Osteocyte (in vitro differentiated cells): ENCODE measurements around the gene SOX18. TPM values are rescaled to one million over a fixed set of nuclear protein-coding genes. Genes with fewer than 3 reads are reported as not detected.

Source experiments
- DNase-seq: peaks from one replicate; pipeline ENCODE4 v3.0.0; 2021; ENCODE audit warnings: mixed read lengths; ENCODE audit not compliant: unreplicated experiment; ENCODE audit errors: extremely low spot score
- H3K27ac Mint-ChIP-seq: one replicate; pipeline ENCODE4 v1.8.0; 2021; ENCODE audit warnings: mild to moderate bottlenecking, mixed read lengths; ENCODE audit not compliant: unreplicated experiment
- H3K27me3 Mint-ChIP-seq: one replicate; pipeline ENCODE4 v1.8.0; 2021; ENCODE audit warnings: mixed read lengths; ENCODE audit not compliant: unreplicated experiment
- H3K36me3 Mint-ChIP-seq: one replicate; pipeline ENCODE4 v1.8.0; 2021; ENCODE audit warnings: mixed read lengths; ENCODE audit not compliant: unreplicated experiment
- H3K4me1 Mint-ChIP-seq: one replicate; pipeline ENCODE4 v1.8.0; 2021; ENCODE audit warnings: mixed read lengths; ENCODE audit not compliant: unreplicated experiment
- H3K4me3 Mint-ChIP-seq: one replicate; pipeline ENCODE4 v1.8.0; 2021; ENCODE audit warnings: mild to moderate bottlenecking, moderate library complexity, mixed read lengths; ENCODE audit not compliant: unreplicated experiment
- H3K9me3 Mint-ChIP-seq: one replicate; pipeline ENCODE4 v1.8.0; 2021; ENCODE audit warnings: mixed read lengths; ENCODE audit not compliant: unreplicated experiment
- CTCF ChIP-seq: fragments of 200-600 bp; sonication (generic); IDR thresholded peaks from 2 replicates; pipeline ENCODE4 v1.5.0; 2021; ENCODE audit warnings: antibody characterized with exemption, mild to moderate bottlenecking, moderate library complexity
- long read RNA-seq: library from polyadenylated mRNA; unstranded; transcript quantifications from one replicate; pipeline ENCODE4 v2.0.0, GENCODE V29; 2021
- total RNA-seq: library from RNA; stranded (reverse); gene quantifications from 2 replicates; pipeline ENCODE4 v1.2.1, GENCODE V29; 2021

The SOX18 gene
- total RNA-seq = 1.2 and 2.0 TPM in 2 replicates
- long read RNA-seq = 0 reads

- Mint-ChIP-seq H3K27ac (no peak within 1 kb of the TSS), H3K36me3 (no peaks in the 10 kb centered on the region), H3K27me3 (no peaks in the 10 kb centered on the region), H3K4me1 (peaks cover 35% of the 10 kb centered on the region), H3K4me3 (peak within 1 kb of the TSS; percentile 67), H3K9me3 (no peaks in the 10 kb centered on the region)
- no peak for TF ChIP-seq CTCF
- DNase-seq = no peak
These were observed at the start of gene SOX18 for GRCh38 chr20:64049060-64049877. Gene SOX18, minus strand, starts transcription at chr20:64049639. Its CDS starts 123 bp downstream, at chr20:64049516.

- H3K9me3 Mint-ChIP-seq = no peaks in the 10 kb centered on the region
- H3K27ac Mint-ChIP-seq = no peak overlapping the region
- DNase-seq = no peak
- no peaks in the 10 kb centered on the region for H3K36me3 Mint-ChIP-seq
- peaks cover 23% of the 10 kb centered on the region for H3K27me3 Mint-ChIP-seq
- TF ChIP-seq CTCF = no peak
- H3K4me3 Mint-ChIP-seq = no peak overlapping the region
- H3K4me1 Mint-ChIP-seq = peaks cover 4% of the 10 kb centered on the region
These were observed 49.1 kb upstream of the SOX18 start for GRCh38 chr20:64098471-64099013.

GRCh38 chr20:64096535-64096934 is 47.1 kb upstream of the SOX18 start:
- Mint-ChIP-seq H3K36me3 (no peaks in the 10 kb centered on the region), H3K27ac (no peak overlapping the region), H3K4me3 (no peak overlapping the region), H3K27me3 (peaks cover 13% of the 10 kb centered on the region), H3K4me1 (peaks cover 2% of the 10 kb centered on the region), H3K9me3 (no peaks in the 10 kb centered on the region)
- no peak for TF ChIP-seq CTCF
- no peak for DNase-seq

GRCh38 chr20:64095927-64096326 is 46.5 kb upstream of the SOX18 start:
- Mint-ChIP-seq H3K27ac (no peak overlapping the region), H3K9me3 (no peaks in the 10 kb centered on the region), H3K27me3 (peaks cover 7% of the 10 kb centered on the region), H3K36me3 (no peaks in the 10 kb centered on the region), H3K4me3 (no peak overlapping the region), H3K4me1 (no peaks in the 10 kb centered on the region)
- DNase-seq = no peak
- no peak for TF ChIP-seq CTCF

- H3K4me1 Mint-ChIP-seq = no peaks in the 10 kb centered on the region
- H3K9me3 Mint-ChIP-seq = no peaks in the 10 kb centered on the region
- DNase-seq = no peak
- H3K36me3 Mint-ChIP-seq = no peaks in the 10 kb centered on the region
- H3K4me3 Mint-ChIP-seq = no peak overlapping the region
- peaks cover 2% of the 10 kb centered on the region for H3K27me3 Mint-ChIP-seq
- H3K27ac Mint-ChIP-seq = no peak overlapping the region
- TF ChIP-seq CTCF = no peak
These were observed 46.0 kb upstream of the SOX18 start for GRCh38 chr20:64095455-64095854.
